NCI-H1092 treated with DMSO at 0.1 percent for 48 hours (cell line): Measurements from ENCODE around the gene GPC1.

Source experiments
- DNase-seq: peaks from one replicate; lab custom pipeline; 2025; lab: John Stamatoyannopoulos, UW

GPC1 gene

GRCh38 chr2:240431661-240432424 is 3.6 kb upstream of the GPC1 start:
- DNase-seq, result no peak

- DNase-seq, result no peak
Observed at GRCh38 chr2:240432430-240432819, 3.0 kb upstream of the GPC1 start.

DNA sequence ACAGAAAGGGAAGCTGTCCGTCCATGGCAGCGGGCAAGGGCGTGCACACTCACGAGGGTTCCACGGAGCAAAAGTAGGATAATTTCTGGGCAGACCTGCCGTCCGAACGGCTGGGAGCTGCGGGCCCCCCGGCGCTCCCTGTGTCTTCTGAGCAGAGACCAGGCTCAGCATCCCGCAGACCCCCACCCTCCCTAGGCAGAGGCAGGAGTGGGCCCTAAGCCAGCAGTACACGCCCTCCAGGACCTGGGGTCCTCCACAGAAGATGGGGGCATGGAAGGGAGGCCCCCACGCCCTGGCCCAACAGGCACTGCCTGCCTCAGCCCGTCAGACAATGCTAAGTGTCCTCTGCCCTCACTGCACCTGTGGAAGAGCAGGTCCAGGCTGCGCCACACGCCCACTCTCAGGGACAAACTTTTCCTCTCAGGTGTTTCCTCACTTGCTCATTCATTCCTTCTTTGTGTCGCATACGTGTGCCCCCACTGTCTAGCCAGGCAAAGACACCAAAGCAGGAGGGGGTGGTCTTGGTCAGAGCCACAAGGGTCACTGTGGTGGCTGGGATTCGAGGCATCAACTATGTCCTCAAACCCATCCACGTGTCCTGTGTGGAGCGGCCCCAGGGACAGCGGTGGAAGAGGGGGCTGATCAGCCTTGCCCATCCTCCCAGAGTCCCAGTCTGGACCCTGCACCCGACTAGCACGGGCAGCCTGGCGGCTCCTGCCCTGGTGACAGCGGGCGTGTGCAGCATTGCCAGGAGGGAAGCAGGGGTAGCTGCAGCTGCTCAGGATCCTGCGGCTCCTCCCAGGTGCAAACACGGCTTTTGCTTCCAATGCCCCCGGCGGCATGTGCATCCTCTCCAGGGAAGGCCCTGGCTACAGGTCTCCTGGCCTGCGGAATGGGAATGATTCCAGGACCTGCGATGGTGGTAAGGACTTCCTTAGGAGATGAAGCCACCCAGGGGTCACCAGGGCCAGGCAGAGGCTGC is 2.4 kb upstream of the GPC1 start:
- no peak for DNase-seq

- DNase-seq, result no peak
Observed at GRCh38 chr2:240433973-240434727, 1.3 kb upstream of the GPC1 start.

DNA sequence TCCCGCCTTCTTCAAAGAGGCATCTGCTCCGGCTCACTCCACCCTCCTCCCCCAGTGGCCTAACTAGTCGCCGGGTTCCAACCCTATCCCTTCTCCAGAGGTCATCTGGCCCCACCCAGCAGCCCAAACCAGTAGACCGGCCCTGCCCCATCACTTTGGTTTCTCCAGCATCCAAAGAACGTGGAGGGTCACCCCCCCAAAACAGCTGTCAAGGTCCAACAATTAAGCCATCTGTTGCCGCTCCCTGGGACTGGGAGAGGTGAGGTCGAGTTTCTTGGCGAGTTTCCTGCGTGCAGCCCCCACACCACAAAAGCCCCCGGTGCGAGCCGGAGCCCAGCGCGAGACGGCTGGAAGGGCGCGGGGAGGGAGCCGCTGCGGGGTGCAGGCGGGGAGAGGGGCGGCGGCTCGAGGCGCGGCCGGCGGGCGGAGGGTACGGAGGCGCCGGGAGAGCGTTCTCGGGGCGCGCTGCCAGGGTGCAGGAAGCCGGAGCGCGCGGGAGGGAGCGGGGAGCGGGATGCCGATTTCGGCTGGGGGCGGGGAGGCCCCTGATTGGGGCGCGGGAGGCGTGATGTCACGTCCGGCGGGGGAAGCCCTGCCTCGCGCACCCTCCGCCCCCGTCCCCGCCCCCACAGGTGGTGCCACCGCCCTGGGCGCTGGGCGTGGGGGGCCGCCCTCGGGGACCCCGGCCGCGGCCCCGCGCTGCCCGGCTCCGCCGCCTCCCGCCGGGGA is 571 bp upstream of the GPC1 start:
- peak; percentile 70 for DNase-seq

DNA sequence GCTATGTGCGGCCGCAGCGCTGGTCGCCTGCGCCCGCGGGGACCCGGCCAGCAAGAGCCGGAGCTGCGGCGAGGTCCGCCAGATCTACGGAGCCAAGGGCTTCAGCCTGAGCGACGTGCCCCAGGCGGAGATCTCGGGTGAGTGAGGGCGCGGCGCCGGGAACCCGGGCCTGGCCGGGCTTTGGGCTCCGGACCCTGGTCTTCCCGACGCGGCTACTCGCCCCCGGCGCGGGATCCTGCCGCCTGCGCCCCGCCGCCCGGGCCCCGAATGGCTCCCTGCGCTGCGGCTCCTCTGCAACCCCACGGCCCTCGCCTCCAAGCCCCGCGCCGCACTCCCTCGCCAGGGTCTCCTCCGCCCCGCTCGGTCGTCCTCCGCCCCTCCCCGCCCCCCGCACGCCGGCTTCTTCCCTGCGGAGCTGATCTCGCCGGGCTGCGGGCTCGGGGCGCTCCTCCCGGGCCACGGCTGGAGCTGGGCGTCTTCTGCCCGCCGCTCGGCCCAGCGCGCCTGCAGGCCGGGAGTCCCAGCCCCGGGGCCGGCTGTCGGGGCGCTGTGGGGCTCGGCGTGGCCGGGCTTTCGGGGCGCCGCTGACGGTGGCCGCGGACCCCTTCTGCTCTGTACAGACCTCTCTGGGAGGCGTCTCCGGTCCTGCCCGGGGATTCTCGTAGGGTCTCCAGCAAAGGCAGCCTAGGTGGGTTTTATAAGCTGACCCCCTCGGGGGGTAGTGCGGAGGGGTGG is 652 bp downstream of the GPC1 start:
- DNase-seq, result no peak

GRCh38 chr2:240436683-240437550 is 1.5 kb downstream of the GPC1 start:
- DNase-seq, result no peak

DNA sequence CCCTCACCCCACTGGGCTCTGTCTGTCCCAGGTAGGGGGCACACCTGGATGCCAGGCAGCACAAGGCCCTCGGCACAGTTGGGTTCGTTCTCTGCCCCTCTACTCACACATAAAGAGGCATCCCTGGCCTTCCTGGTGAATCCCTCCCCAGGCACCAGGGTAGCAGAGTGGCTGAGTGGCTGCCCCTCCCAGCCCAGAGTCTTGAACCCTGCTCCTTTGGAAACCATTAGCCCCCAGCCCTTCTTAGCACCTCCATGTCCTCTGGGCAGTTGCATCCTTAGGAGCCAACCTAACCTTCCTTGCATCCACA is 2.0 kb downstream of the GPC1 start:
- DNase-seq, result no peak

DNA sequence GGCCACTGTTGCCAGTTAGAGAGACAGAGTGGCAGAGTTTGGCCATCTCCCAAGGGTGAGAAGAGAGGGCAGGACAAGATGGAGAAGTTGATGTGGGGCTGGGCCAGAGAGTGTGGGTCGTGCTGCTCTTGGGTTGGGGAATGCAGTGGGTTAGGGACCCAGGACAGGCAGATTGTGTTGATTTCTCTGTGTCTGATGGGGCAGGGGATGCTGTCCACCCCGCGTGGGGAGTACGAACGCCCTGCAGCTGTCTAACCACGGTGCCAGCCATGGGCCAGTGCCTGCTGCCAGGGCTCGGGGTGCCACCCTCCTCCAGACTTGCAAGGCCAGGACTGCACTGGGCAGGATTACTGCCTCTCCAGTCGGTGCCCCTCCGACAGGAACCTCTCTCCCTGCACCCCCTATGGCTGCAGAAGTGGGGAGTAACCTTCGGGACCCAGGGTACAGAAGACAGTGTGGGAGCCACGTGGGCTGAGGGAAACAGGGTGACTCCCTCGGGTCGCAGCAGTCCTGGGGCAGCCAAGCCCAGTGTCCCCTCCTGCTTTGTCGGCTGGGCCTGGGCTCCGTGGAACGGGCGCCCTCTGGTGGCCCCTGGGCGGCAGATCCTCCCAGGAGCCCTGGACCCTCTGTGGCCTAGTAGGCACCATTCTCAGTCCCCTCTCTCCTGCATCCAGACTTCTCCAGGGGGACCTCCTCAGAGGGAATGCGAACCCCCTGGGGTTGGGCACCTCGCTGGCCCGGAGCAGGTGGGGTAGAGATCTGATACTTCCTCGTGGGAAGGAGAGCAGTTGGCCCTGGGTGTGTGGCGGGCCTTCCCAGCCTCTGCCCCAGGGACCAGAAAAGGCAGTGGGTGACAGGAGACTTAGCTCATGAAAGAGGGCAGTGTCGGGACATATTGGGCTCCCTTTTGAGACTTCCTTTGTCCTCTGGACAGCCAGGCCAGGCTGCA is 2.7 kb downstream of the GPC1 start:
- peak; percentile 11 for DNase-seq

DNA sequence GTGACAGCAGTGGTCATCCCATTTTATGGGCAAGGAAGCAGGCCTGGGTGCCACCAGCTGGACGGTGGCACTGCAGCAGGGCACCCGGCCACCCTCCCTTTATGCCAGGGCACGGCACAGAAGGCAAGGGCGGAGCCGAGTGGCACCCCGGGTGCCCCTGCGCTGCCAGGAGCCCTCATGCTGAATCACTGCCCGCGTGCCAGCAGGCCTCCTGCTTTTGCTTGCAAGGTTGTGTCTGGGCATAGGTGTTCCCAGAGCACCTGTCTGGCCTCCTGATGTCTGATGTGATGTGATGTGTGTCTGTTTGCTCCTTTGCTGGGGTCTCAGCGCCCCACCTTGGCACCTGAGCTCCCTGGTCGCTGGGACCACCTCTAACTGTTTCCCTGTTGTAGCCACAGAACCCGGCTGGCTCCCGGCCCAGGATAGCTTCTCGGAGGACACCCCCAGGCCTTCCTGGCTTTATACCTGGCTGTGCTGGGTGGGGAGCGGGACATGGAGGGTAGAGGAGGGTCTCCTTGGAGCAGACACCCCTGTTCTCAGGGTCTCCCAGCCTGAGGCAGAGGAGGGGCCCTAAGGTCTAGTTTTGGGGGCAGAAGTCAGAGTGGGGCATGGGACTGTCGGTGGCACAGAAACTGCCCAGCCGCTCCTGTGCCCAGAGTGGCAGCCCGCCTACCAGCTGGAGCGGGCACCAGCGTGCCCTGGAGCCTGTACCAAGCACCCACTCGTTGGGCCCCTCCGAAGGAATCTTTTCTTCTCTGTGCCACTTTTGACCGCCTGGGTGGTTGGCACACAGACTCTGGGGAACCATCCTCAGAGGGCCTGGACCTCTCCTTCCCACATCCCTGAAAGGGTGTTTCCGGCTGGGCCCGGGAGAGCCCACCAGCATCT is 3.6 kb downstream of the GPC1 start:
- DNase-seq, result no peak

DNA sequence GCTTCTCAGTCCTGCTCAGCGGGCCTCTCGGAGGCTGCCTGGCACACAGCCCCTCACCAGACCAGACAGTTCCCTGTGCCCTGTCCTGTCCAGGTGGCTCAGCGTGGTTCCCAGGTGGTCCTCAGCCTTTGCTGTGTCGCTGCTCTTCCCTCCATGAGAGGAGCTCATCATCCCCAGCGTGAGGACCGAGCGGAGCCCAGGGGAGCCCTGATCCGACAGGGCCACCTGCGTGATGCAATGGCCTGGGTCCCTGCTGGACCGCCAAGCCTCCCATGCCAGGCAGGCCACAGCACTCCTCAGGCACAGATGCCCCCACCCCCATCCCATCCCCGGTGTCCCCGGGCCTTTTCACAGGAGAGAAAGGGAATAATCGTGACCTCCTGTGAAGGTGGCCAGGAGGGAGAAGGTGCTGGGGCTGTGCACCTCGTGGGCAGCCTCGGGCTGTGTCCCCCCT is 4.3 kb downstream of the GPC1 start:
- no peak for DNase-seq

DNA sequence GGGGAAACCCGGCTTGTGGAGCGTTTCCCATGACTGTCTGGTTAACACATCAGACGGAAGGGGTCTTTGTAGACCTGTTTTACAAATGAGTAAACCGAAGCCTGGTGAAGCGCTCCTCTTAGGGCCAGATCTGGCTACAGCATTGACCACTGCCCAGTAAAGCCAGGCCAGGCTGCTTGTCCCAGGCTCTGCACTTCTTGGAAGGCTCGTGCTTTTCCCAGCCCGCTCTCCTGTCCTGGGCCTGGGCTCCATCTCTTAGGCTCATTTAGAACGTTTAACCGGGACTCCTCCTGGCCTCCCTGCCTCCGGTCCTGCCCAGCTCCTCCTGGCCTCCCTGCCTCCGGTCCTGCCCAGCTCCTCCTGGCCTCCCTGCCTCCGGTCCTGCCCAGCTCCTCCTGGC is 4.8 kb downstream of the GPC1 start:
- no peak for DNase-seq

- no peak for DNase-seq
Observed at GRCh38 chr2:240440704-240441320, 5.3 kb downstream of the GPC1 start.

DNA sequence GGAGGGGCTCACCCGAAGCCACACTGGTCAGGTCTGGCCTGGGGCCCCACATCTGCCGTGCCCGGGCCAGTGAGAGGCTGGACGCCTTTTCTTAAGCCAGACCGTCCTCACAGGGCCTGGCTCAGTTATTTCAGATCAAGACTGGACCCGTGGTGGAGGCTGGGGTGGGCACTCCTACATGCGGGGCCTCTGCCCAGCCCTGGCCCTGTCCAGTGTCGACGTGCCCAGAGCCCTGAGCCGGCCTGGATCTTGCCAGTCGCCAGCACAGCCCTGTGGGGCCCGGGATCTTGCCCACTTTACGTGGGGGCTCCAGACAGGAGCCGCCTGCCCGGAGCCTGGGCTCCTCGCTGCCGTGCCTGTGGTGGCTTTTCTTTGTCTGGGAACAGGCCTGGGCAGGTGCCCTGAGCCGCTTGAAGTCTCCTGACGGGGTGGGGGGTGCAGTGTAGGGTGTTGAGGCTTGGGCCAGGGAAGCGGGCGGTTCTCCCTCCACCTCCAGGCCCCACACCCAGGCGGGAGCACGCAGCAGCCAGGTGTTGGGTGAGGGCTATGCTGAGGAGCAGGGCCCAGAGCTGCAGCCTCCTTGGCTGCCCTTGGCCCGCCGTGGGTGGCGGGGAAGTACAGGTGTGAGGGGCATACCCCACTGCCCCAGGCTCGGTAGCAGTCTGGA is 6.0 kb downstream of the GPC1 start:
- DNase-seq, result no peak

- DNase-seq, result no peak
Observed at GRCh38 chr2:240441993-240442411, 6.5 kb downstream of the GPC1 start.

DNA sequence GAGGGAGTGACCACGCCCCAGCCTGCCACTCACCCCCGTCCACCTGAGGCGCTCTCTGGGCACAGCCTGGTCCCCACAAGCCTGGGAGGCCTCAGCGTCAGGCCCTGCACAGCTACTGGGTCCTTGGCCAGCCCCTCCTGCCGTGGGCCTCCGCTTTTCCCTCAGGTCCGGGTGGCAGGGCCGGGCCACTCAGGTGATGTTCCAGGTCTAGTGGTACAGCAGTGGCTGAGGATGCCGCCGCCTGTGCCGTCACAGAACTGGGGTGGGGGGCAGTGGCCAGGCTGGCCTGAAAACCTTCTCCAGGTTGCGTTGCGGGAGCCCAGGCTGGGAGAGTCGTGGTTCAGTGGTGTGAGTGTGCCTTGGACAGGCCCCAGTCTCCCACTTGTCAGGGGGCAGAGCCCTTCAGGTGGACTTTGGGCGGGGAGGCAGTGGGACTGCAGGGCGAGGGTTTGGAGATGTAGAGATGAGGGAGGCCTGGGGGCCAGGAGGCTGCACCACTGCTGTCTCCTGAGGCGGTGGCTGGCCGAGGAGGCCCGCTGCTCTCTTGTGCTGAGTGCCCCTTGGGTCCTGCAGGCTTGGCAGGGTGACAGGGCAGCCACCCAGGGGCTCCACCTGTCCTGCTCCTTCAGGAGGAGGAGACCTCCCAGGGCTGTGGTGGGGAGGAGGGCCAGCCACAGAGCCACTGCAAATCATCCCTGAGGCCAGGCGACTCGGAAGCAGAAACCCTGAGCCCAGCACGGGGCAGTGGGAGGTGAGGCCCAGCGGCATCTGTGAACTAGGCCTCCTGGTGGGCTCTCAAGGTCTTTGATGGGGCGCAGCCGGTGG is 7.6 kb downstream of the GPC1 start:
- DNase-seq, result no peak
